Coronary artery (tissue), 2 donors: Measurements from ENCODE around the gene NCKAP5.

Experiments used
- DNase-seq: peaks from one replicate; pipeline ENCODE4 v3.0.0-alpha.2; 2017; ENCODE audit warnings: low spot score
- H3K27ac ChIP-seq, 2 donors: fragments of 200-600 bp; sonication (generic); one replicate each; pipeline ENCODE4 v1.5.1; 2016 to 2019
- H3K4me3 ChIP-seq: fragments of 200-600 bp; sonication (generic); 2 replicates; pipeline ENCODE4 v1.5.1; 2016; ENCODE audit warnings: mild to moderate bottlenecking, moderate library complexity
- CTCF ChIP-seq: fragments of 200-600 bp; sonication (generic); IDR thresholded peaks from one replicate; pipeline ENCODE4 v1.5.1; 2019; ENCODE audit warnings: antibody characterized with exemption

Gene NCKAP5

DNA sequence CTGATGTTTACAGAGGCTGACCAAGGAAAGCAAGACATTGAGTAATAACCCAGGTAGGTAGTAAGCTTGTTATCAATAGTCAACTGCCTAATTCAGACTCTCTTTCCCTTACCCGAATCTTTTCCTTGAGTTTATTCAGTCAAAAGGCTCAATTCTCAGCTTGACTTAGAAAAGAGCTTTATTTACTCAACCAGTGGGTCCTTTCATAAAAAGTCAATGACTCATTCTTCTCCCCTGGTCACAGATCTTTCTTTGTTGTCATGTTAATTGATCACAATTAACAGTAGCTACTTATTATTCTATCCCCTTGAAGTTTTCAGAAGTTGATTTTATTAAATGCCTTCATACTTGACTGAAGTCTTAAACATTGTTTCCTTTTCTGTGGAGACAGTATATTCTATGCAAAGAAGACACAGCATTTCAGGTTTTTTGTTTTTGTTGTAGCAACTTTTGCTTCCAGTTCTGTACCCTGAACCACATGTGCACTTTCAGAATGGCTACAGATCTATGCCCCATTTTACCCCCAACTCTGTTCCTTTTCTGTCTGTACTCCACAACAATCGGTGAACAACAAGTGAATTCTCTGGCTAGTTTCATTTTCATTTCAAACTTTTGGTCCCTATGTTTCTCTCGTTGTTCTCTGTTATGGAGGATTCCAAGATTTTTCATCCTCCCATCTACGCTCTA is 428.3 kb downstream of the NCKAP5 start:
- Histone ChIP-seq H3K27ac (no peak overlapping the region), H3K4me3 (no peak overlapping the region)
- DNase-seq = no peak
- TF ChIP-seq CTCF = no peak

- no peak for TF ChIP-seq CTCF
- no peak overlapping the region for H3K27ac ChIP-seq
- H3K4me3 ChIP-seq = no peak overlapping the region
- no peak for DNase-seq
Observed at GRCh38 chr2:133138693-133139092, 429.6 kb downstream of the NCKAP5 start.

- no peak for TF ChIP-seq CTCF
- H3K4me3 ChIP-seq = no peak overlapping the region
- no peak overlapping the region for H3K27ac ChIP-seq
- no peak for DNase-seq
Observed at GRCh38 chr2:133135035-133135654, 433.1 kb downstream of the NCKAP5 start.

- no peak overlapping the region for H3K4me3 ChIP-seq
- H3K27ac ChIP-seq = no peak overlapping the region
- TF ChIP-seq CTCF = no peak
- no peak for DNase-seq
Observed at GRCh38 chr2:133130548-133131246, 437.6 kb downstream of the NCKAP5 start.

DNA sequence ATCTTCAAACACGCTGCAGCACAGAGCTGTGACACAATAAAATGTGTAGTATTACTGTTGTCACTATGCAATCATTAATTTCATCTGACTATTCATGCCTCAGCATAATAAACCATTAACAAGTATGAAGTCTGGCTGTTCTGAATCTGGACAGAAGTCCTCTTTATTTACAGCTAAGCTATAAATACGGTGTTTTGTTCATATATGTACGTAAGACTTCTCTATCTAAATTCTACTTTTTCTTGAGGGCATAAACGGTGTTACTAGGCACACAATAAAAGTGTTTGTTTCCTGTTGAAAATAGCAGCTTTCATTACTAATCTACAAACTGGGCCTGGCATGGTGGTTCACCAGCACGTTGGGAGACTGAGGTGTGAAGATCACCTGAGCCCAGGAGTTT is 443.8 kb downstream of the NCKAP5 start:
- Histone ChIP-seq H3K27ac (no peak overlapping the region), H3K4me3 (no peak overlapping the region)
- TF ChIP-seq CTCF = no peak
- DNase-seq = no peak

DNA sequence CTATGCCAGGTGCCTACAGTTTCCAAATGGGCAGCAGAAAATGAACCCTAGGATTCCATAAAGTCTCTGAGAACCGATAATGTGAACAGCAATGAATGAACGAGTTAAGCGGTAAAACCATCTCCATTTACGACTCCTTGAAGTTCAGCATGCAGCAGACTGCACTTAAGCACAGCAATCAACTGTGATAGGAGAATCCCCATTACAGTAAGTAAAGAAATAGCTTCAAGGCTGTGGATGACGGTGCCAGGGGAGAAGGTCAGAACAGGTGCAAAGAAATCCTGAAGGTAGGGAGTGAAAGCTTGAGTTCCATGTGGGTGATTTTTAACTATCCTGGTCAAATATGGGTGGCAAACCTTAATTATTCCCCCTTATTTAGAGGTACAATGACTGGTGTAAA is 444.4 kb downstream of the NCKAP5 start:
- Histone ChIP-seq H3K4me3 (no peak overlapping the region), H3K27ac (no peak overlapping the region)
- no peak for DNase-seq
- TF ChIP-seq CTCF = no peak
